Naive thymus-derived CD4-positive, alpha-beta T cell (primary cell): ENCODE measurements around the gene TKT. TPM values are rescaled to one million over a fixed set of nuclear protein-coding genes. Genes with fewer than 3 reads are reported as not detected.
A peak's percentile ranks its signal among the peaks of the same experiment; 100 is the strongest.

Experiments
- ATAC-seq: fragments of 150-1000 bp; cut with Tn5 transposase; 2 replicates; pipeline ENCODE4 v1.10.0; 2021; ENCODE audit warnings: mild to moderate bottlenecking, moderate library complexity
- CTCF ChIA-PET: fragments of 350-600 bp; sonication (Branson Sonifier 250); formaldehyde crosslinking; loops from one replicate; lab custom pipeline; 2021; ENCODE audit warnings: antibody characterized with exemption; lab: Charles Lee
- POLR2A ChIA-PET: fragments of 350-600 bp; sonication (Branson Sonifier 250); formaldehyde crosslinking; loops from one replicate; lab custom pipeline; 2021; ENCODE audit warnings: antibody characterized with exemption, inconsistent platforms; lab: Charles Lee
- DNase-seq, 9 donors: peaks; one replicate each; pipeline versions ENCODE4 v3.0.0 to v3.0.0-alpha.2; 2020 to 2022; ENCODE audit warnings: mixed read lengths in 1 of 9
- H3K27ac ChIP-seq: one replicate; pipeline ENCODE4 v1.7.0; 2013; ENCODE audit warnings: mild to moderate bottlenecking, low read depth, low read length, moderate library complexity
- H3K27me3 ChIP-seq, 2 donors: one replicate each; pipeline ENCODE4 v1.7.0; 2013; ENCODE audit warnings: low read length in 2 of 2, mild to moderate bottlenecking in 2 of 2, moderate library complexity in 2 of 2; ENCODE audit not compliant: control insufficient read depth in 2 of 2, insufficient read depth in 2 of 2
- H3K36me3 ChIP-seq, 3 experiments: 1 replicate in 2 of 3; 2 replicates in 1 of 3; pipeline ENCODE4 v1.7.0; 2013; ENCODE audit warnings: low read length in 3 of 3, mild to moderate bottlenecking in 3 of 3, moderate library complexity in 1 of 3; ENCODE audit not compliant: insufficient read depth in 3 of 3, control insufficient read depth in 2 of 3
- H3K4me1 ChIP-seq, 2 donors: one replicate each; pipeline ENCODE4 v1.7.0; 2013; ENCODE audit warnings: low read length in 2 of 2, mild to moderate bottlenecking in 2 of 2, moderate library complexity in 1 of 2; ENCODE audit not compliant: control insufficient read depth in 2 of 2, insufficient read depth in 2 of 2
- H3K4me3 ChIP-seq: 2 replicates; pipeline ENCODE4 v1.7.0; 2013; ENCODE audit warnings: mild to moderate bottlenecking, low read length
- H3K9me3 ChIP-seq, 3 experiments: 1 replicate in 2 of 3; 2 replicates in 1 of 3; pipeline ENCODE4 v1.7.0; 2013; ENCODE audit warnings: low read length in 3 of 3; ENCODE audit not compliant: control insufficient read depth in 2 of 3
- H3K27ac Mint-ChIP-seq, 9 donors: one replicate each; pipeline ENCODE4 v1.8.0; 2020 to 2022; ENCODE audit warnings: mixed read lengths in 9 of 9, mild to moderate bottlenecking in 8 of 9, moderate library complexity in 5 of 9, inconsistent platforms in 2 of 9
- H3K27me3 Mint-ChIP-seq, 5 donors: one replicate each; pipeline ENCODE4 v1.8.0; 2021 to 2022; ENCODE audit warnings: mixed read lengths in 5 of 5, mild to moderate bottlenecking in 1 of 5
- H3K36me3 Mint-ChIP-seq, 5 donors: one replicate each; pipeline ENCODE4 v1.8.0; 2020 to 2022; ENCODE audit warnings: mixed read lengths in 5 of 5, mild to moderate bottlenecking in 3 of 5, inconsistent platforms in 1 of 5
- H3K4me1 Mint-ChIP-seq, 7 donors: one replicate each; pipeline ENCODE4 v1.8.0; 2020 to 2022; ENCODE audit warnings: mixed read lengths in 7 of 7, mild to moderate bottlenecking in 3 of 7, inconsistent platforms in 1 of 7
- H3K4me3 Mint-ChIP-seq, 10 donors: one replicate each; pipeline ENCODE4 v1.8.0; 2020 to 2022; ENCODE audit warnings: mild to moderate bottlenecking in 10 of 10, mixed read lengths in 10 of 10, moderate library complexity in 6 of 10, inconsistent platforms in 2 of 10
- H3K9me3 Mint-ChIP-seq, 11 donors: one replicate each; pipeline ENCODE4 v1.8.0; 2020 to 2022; ENCODE audit warnings: mixed read lengths in 11 of 11, mild to moderate bottlenecking in 4 of 11, inconsistent platforms in 1 of 11, moderate library complexity in 1 of 11
- intact Hi-C, 2 donors: fragments of 100-400 bp; cut with micrococcal nuclease; formaldehyde crosslinking; loops; one replicate each; pipeline ENCODE4 v1.15.1; 2023
- polyA plus RNA-seq, 2 donors: library from polyadenylated mRNA; unstranded; fragments of 300-500 nt; fragmentation: Illumina TruSeq; gene quantifications; one replicate each; pipeline ENCODE4 v1.2.3, GENCODE V29; 2021
- total RNA-seq, 6 experiments: library from RNA in 5 of 6; stranded (reverse) in 5 of 6; gene quantifications; 1 replicate in 5 of 6; 2 replicates in 1 of 6; pipeline ENCODE4 v1.2.3 and lab custom pipeline; 2021 to 2026

The TKT gene
- total and polyA plus RNA-seq, 7 experiments from 2014 or later = 60.7 to 333 (median 91.7) TPM

GRCh38 chr3:53198256-53198977 is 57.4 kb downstream of the TKT start:
- ATAC-seq (no peak), DNase-seq (no peak)
- Histone ChIP-seq H3K9me3 (no peaks in the 10 kb centered on the region), H3K27ac (no peak overlapping the region), H3K4me1 (peaks cover 0 to 4% of the 10 kb centered on the region in 2 donors), H3K4me3 (no peak overlapping the region), H3K36me3 (peaks cover 0 to 4% (median 0%) of the 10 kb centered on the region in 3 experiments), H3K27me3 (no peaks in the 10 kb centered on the region)
- CTCF ChIA-PET = interaction anchor here (0.8 kb wide), 1 partner anchor 64 kb away, joined by 4 read pairs; no protein-coding TSS in a partner anchor
- intact Hi-C loops = loop anchor here in 1 of 2 donors (5.0 kb wide), 2 partner anchors 36 to 346 kb away; partner anchors contain the start of gene PRKCD
- H3K4me3 Mint-ChIP-seq = no peak overlapping the region
- no peaks in the 10 kb centered on the region for H3K36me3 Mint-ChIP-seq
- H3K4me1 Mint-ChIP-seq = peaks cover 0 to 10% (median 6%) of the 10 kb centered on the region in 7 donors
- peaks cover 0 to 13% (median 0%) of the 10 kb centered on the region in 5 donors for H3K27me3 Mint-ChIP-seq
- peak overlapping the region in 1 of 9 donors; percentile 43 for H3K27ac Mint-ChIP-seq
- POLR2A ChIA-PET = no interaction called here
- H3K9me3 Mint-ChIP-seq = no peaks in the 10 kb centered on the region

DNA sequence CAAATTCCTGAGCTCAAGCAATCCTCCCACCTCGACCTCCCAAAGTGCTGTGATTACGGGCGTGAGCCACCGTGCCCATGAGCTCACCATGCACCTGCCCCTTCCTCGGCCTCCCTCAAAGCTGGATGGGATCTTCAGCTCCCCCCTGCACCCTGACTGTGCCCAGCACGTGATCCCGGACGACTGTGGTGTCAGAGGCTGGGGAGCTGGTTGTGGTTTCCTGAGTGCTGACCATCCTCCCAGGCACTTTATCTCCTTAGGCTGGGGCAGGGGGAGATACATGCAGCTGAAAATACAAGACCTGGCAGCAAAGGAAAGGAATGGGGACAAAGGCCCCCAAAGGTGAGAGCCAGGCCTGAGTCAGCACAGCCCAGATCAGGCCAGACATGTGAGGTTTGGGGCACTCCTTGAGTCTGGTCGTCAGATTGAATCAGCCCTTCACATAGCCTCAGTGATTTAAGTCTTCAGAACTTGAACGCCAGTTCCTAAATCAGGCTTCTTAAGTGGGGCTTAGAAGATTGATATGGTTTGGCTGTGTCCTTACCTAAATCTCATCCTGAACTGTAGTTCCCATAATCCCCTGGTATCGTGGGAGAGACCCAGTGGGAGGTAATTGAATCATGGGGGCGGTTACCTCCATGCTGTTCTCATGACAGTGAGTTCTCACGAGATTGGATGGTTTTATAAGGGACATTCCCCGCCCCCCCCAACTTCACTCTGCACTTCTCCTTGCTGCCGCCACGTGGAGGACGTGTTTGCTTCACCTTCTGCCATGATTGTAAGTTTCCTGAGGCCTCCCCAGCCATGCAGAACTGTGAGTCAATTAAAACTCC is 59.0 kb downstream of the TKT start:
- POLR2A ChIA-PET = interaction anchor here (0.6 to 1.1 kb wide), 4 partner anchors 9 to 149 kb away, joined by 3 read pairs; no protein-coding TSS in a partner anchor
- Mint-ChIP-seq H3K36me3 (peaks cover 0 to 4% (median 0%) of the 10 kb centered on the region in 5 donors), H3K27me3 (peaks cover 0 to 8% (median 0%) of the 10 kb centered on the region in 5 donors), H3K27ac (peak overlapping the region in 2 of 9 donors; percentile 8 to 27), H3K4me1 (peaks cover 5 to 12% (median 7%) of the 10 kb centered on the region in 7 donors), H3K9me3 (no peaks in the 10 kb centered on the region), H3K4me3 (no peak overlapping the region)
- intact Hi-C loops = loop anchor here (1.0 to 5.0 kb wide), 7 partner anchors 34 to 454 kb away; partner anchors contain the start of gene PRKCD (in 1 of the 2)
- no peak overlapping the region for H3K4me3 ChIP-seq
- CTCF ChIA-PET = interaction anchor here (0.8 to 2.9 kb wide), 10 partner anchors 9 to 344 kb away, joined by 3 to 70 read pairs (median 4); no protein-coding TSS in a partner anchor
- no peaks in the 10 kb centered on the region for H3K9me3 ChIP-seq
- peak; percentile 65 for ATAC-seq
- H3K27ac ChIP-seq = no peak overlapping the region
- no peak for DNase-seq
- H3K4me1 ChIP-seq = peaks cover 0 to 4% of the 10 kb centered on the region in 2 donors
- H3K27me3 ChIP-seq = no peaks in the 10 kb centered on the region
- peaks cover 0 to 9% (median 0%) of the 10 kb centered on the region in 3 experiments for H3K36me3 ChIP-seq

- Mint-ChIP-seq H3K4me1 (peaks cover 5 to 12% (median 7%) of the 10 kb centered on the region in 7 donors), H3K27me3 (peaks cover 0 to 6% (median 0%) of the 10 kb centered on the region in 5 donors), H3K9me3 (no peaks in the 10 kb centered on the region), H3K27ac (peak overlapping the region in 1 of 9 donors; percentile 27), H3K36me3 (peaks cover 0 to 4% (median 0%) of the 10 kb centered on the region in 5 donors), H3K4me3 (peak overlapping the region in 4 of 10 donors; percentile 6 to 62 (median 38))
- DNase-seq = peak; percentile 21 to 75 (median 55)
- ChIA-PET POLR2A (interaction anchor here (0.6 to 1.1 kb wide), 5 partner anchors 62 to 150 kb away, joined by 3 read pairs; no protein-coding TSS in a partner anchor), CTCF (interaction anchor here (0.6 to 2.9 kb wide), 11 partner anchors 8 to 343 kb away, joined by 3 to 70 read pairs (median 3); no protein-coding TSS in a partner anchor)
- peaks cover 0 to 11% (median 0%) of the 10 kb centered on the region in 3 experiments for H3K36me3 ChIP-seq
- H3K27me3 ChIP-seq = no peaks in the 10 kb centered on the region
- intact Hi-C loops = loop anchor here (1.0 to 5.0 kb wide), 7 partner anchors 33 to 453 kb away; partner anchors contain the start of gene PRKCD (in 1 of the 2)
- H3K4me1 ChIP-seq = peaks cover 0 to 4% of the 10 kb centered on the region in 2 donors
- no peak overlapping the region for H3K27ac ChIP-seq
- no peaks in the 10 kb centered on the region for H3K9me3 ChIP-seq
- ATAC-seq = peak; percentile 79
- no peak overlapping the region for H3K4me3 ChIP-seq
Measured at GRCh38 chr3:53195602-53196574, 59.9 kb downstream of the TKT start.

DNA sequence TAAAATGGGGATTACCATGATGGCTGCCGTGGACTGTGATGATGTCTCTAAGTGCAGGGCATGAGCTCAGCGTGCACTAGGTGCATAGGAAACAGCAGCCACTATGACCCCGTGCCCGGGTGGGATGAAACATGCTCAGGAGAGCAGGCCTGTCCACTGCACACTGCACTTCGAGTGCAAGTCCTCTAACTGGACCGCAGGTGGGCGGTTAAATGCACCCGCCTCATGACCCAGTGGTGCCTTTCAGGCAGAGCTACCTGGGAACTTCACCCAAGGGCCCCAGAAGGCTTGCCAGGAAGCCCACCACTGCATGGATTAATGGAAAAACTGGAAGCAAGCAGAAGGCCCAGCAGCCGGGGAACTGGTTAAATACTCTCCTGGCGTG is 60.8 kb downstream of the TKT start:
- H3K4me3 Mint-ChIP-seq = peak overlapping the region in 1 of 10 donors; percentile 22

GRCh38 chr3:53194210-53195065 is 61.4 kb downstream of the TKT start:
- Histone ChIP-seq H3K4me3 (no peak overlapping the region), H3K9me3 (no peaks in the 10 kb centered on the region), H3K27ac (no peak overlapping the region), H3K4me1 (peaks cover 0 to 4% of the 10 kb centered on the region in 2 donors), H3K36me3 (peaks cover 0 to 25% (median 0%) of the 10 kb centered on the region in 3 experiments), H3K27me3 (no peaks in the 10 kb centered on the region)
- intact Hi-C loops = loop anchor here in 1 of 2 donors (5.0 kb wide), 2 partner anchors 32 to 342 kb away; partner anchors contain the start of gene PRKCD
- Mint-ChIP-seq H3K4me1 (peaks cover 5 to 18% (median 7%) of the 10 kb centered on the region in 7 donors), H3K27me3 (peaks cover 0 to 6% (median 0%) of the 10 kb centered on the region in 5 donors), H3K27ac (no peak overlapping the region), H3K36me3 (peaks cover 0 to 12% (median 10%) of the 10 kb centered on the region in 5 donors), H3K9me3 (no peaks in the 10 kb centered on the region), H3K4me3 (no peak overlapping the region)
- no peak for ATAC-seq
- CTCF ChIA-PET = interaction anchor here (2.8 to 2.9 kb wide), 2 partner anchors 61 to 79 kb away, joined by 21 to 70 read pairs; no protein-coding TSS in a partner anchor
- POLR2A ChIA-PET = interaction anchor here (0.9 kb wide), 1 partner anchor 79 kb away, joined by 3 read pairs; no protein-coding TSS in a partner anchor
- no peak for DNase-seq

More for the DNA sequence above, 60.8 kb downstream of the TKT start:
- POLR2A ChIA-PET = interaction anchor here (0.9 kb wide), 1 partner anchor 80 kb away, joined by 3 read pairs; no protein-coding TSS in a partner anchor
- H3K27me3 ChIP-seq = no peaks in the 10 kb centered on the region
- H3K27ac ChIP-seq = no peak overlapping the region
- H3K27me3 Mint-ChIP-seq = peaks cover 0 to 6% (median 0%) of the 10 kb centered on the region in 5 donors
- no peak for DNase-seq
- intact Hi-C loops = loop anchor here in 1 of 2 donors (5.0 kb wide), 2 partner anchors 33 to 343 kb away; partner anchors contain the start of gene PRKCD
- no peak overlapping the region for H3K4me3 ChIP-seq
- peaks cover 0 to 19% (median 0%) of the 10 kb centered on the region in 3 experiments for H3K36me3 ChIP-seq
- no peaks in the 10 kb centered on the region for H3K9me3 ChIP-seq
- no peak for ATAC-seq
- peaks cover 0 to 4% of the 10 kb centered on the region in 2 donors for H3K4me1 ChIP-seq
- H3K9me3 Mint-ChIP-seq = no peaks in the 10 kb centered on the region
- peaks cover 0 to 8% (median 6%) of the 10 kb centered on the region in 5 donors for H3K36me3 Mint-ChIP-seq
- H3K27ac Mint-ChIP-seq = no peak overlapping the region
- peaks cover 5 to 15% (median 7%) of the 10 kb centered on the region in 7 donors for H3K4me1 Mint-ChIP-seq
- CTCF ChIA-PET = interaction anchor here (0.6 to 2.9 kb wide), 3 partner anchors 48 to 80 kb away, joined by 3 to 70 read pairs (median 21); no protein-coding TSS in a partner anchor
